HG03558 (cell line): Measurements from ENCODE around the gene STK24.
"Not testable (repeated sequence)": the region's sequence is repeated elsewhere in the genome, so short reads cannot be mapped to it uniquely, and the experiment has no call there.

Source experiments
- ATAC-seq: cut with Tn5 transposase; IDR thresholded peaks from one replicate; pipeline ENCODE4 v1.9.1; 2021; ENCODE audit warnings: moderate number of reproducible peaks; ENCODE audit not compliant: unreplicated experiment; ENCODE audit errors: extremely low read depth

STK24 gene

GRCh38 chr13:98584668-98585397, 7.9 kb upstream of the STK24 start:
- ATAC-seq, result no peak

DNA sequence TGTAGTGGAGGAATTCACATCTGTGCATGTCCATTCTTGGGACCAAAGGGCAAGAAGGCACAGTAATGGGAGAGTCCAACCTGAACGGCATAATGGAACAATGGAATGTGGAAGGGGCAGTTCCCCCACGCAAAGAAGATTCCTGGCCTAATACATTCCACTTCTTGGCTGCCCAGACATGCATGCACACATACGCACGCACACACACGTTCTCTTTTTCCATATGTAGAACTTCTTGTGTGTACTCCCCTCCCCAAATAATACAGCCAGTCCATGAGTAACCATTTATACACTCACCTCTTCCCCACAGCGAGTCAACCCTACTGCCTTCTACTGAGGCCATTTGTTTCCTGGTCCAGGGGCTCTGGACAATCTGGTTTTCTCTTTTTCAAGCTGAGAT, 6.0 kb upstream of the STK24 start:
- ATAC-seq, result no peak

DNA sequence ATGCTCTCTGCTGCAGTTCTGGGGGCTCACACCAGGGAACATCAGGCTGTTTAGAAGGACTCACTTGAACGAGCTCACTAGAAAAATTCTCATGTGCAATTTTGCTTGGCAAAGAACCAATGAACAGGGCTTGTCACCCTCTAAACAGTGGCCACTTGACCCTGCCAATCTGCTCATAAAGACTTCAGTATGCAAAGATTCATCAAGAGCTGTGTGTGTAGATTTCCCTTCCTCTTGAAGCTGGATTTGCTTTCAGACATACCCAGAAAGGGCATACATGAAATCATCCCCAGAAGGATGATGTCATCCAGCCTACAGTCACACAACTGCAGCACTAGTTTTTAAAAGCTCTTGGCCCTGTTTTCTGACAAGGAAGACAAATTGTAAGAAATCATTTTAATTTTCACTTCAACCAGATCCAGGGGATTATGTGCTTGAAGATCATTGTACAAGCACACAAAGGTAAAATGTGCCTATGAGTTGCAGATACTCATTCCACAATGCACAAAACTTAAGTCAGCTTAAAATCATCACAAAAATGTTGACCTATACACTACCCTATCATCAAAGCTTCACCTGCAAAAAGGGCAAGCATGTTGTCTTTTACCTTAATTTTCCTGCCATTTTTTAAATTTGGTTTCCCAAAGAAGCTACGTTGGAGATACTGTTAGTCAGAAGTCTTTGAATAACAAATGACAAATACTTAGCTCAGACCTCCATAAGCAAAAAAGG, 5.2 kb upstream of the STK24 start:
- ATAC-seq, result no peak

DNA sequence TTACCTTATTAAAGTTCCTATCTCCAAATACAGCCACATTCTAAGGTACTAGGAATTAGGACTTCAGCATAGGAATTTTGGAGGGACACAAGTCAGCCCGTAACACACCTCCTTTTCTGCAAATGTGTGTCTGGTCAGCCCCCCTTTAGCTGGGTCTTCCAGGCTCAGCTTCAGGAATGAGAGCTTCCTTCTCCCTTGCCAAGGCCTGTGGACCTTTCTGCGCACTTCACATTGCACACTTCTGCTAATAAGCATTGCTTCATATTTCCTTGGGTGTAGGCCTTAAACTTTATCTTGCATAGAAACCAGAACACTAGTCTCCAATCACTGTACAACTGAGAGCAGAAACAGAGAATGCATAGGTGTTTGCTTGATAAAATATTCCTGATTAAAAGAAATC, 4.5 kb upstream of the STK24 start:
- ATAC-seq, result no peak

GRCh38 chr13:98580420-98580819, 3.5 kb upstream of the STK24 start:
- no peak for ATAC-seq

GRCh38 chr13:98577836-98578285, 954 bp upstream of the STK24 start:
- ATAC-seq, result no peak

GRCh38 chr13:98576200-98576945, 534 bp downstream of the STK24 start:
- ATAC-seq, result peak; percentile 9

GRCh38 chr13:98575904-98576199, 1.1 kb downstream of the STK24 start:
- ATAC-seq, result no peak

GRCh38 chr13:98575009-98575903, 1.7 kb downstream of the STK24 start:
- no peak for ATAC-seq

DNA sequence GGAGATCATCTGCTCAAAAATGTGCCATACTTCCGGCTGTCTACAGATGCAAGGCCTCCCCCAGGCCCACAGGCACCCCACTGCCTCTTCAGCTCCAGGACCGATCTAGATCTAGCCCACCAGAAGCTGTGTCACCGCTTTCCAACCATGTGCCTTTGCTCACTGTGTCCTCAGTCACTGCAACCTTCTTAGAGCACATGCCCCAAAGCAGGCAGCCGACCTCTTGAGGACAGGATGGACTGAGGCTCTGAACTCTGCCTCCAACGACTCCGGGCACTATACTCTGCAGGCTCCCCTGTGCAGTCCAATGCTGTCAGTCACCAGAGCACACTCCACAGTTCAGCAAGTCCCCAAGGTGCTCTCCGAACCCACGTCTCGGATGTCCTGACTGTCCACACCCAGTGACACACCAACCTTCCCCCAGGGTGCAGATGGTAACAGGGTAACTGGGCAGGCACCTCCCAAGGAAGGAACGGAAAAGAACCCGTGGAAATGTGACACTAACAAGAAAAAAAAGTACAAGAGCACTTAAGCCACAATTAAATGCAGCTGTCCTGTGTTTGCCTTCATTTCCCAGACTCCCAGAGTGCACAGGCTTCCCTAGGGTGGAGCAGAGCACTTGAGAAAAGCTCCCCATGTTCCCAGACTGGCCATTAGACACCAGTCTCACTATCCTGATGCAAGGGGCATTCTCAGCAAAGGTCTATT, 4.8 kb downstream of the STK24 start:
- no peak for ATAC-seq

- peak; percentile 84 for ATAC-seq
Measured at GRCh38 chr13:98570929-98571372, 6.0 kb downstream of the STK24 start.

DNA sequence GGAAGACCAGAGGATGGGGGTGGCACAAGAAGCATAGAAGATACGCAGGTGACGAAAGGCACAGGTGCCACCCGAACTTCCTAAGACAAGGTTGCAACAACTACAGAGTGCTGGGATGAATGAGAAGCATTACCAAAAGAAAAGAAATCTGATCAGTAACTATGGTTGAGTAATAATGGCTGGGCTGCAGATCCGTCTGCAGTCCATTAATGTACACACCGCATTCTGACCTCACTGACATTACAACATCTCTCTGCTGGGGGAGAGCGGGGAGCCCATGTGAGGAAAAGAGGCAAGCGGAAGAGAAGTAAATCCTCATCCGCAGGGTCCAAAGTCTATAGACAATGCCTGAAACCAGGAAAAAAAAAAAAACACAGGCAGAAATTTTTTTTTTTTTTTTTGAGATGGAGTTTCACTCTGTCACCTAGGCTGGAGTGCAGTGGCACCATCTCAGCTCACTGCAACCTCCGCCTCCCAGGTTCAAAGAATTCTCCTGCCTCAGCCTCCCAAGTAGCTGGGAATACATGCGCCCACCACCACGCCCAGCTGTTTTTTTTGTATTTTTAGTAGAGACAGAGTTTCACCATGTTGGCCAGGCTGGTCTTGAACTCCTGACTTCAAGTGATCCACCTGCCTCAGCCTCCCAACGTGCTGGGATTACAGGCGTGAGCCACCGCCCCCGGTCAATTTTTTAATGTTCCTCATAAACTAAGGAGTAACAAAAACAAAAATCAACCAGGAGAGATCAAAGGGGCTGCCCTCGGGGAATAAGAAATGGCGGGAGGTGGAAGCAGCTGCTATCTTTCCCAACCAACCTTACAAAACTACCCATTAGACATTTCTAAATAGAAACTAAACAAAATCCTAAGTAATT, 7.2 kb downstream of the STK24 start:
- ATAC-seq, result not testable (repeated sequence)

DNA sequence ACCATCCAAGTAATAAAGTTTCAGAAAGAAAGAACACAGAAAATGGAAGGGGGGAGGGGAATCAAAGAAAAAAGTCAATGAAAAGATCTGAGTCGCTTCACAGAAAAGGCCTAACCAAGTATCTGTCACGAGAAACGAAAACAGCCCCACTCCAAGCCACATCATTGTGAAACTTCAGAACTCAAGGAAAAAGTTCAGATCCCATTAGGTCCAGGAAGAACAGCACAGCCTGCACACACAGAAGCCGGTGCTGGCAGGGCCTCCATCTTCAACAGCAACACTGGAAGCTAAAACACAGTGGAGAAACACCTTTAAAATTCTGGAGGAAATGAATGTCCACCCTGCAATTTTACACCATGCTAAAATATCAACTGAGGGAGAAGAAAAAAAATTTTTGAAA, 8.0 kb downstream of the STK24 start:
- ATAC-seq, result no peak

- ATAC-seq, result no peak
Measured at GRCh38 chr13:98567140-98567539, 9.8 kb downstream of the STK24 start.

DNA sequence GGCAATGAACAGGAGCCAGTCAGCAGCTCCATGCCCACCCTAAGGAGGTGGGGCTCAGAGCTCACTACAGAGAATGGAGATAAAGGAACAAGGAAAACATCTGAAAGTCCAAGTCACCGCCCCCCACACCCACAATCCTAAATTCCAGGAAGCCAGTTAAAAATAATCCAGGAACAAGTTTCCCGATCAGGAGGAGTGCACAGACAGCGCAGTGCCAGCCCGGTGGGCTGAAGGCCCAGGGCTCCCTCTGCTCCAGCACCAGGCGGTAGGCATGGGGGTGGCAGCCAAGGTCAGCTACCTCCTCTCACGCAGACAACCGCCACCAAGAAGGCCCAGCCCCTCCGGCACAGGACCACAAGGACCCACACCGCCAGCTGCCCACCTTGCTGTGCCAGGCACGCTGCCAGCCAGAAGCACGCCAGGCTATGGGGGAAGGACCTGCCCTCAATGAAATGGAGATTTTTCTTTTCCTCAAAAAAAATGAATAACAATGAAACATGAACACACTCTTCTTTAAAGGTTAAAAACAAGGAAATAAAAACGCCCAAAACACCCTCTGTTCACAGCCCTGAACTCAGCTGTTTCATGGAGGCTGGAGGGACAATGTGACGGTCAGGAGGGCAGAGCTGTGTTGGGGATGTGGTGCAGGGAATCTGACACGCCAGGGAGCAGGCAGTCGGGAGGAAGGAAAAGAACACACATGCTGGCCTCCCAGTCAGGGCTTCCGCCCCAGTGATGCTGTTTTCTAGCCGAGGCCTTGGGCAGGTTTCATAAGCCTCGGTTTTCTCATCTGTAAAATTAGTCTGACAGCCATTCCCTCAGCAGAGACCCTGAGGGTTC, 11.0 kb downstream of the STK24 start:
- ATAC-seq, result no peak

DNA sequence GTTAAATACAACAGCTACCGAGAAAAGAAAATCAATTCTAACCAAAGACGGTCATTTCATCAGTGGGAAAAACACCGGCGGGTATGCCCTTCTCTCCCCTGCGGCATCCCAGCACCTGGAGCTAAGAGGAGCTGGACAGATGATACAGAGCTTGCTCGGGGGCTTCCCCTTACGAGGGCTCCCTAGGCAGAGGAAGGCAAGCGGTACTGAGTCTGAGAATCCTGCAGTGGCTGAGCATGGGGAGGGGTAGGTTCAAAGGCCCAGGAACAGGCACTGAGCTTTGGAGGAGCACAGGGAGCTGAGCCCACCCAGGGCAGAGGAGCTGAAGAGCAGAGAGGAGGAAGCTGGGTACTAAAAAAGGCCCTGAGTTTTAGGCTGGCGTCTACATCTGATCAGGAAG, 12.7 kb downstream of the STK24 start:
- ATAC-seq, result no peak

GRCh38 chr13:98563071-98563470, 13.8 kb downstream of the STK24 start:
- no peak for ATAC-seq

GRCh38 chr13:98559169-98559568, 17.7 kb downstream of the STK24 start:
- no peak for ATAC-seq
